Epithelial cell of esophagus (primary cell): Measurements from ENCODE around the gene UBE2J2.

ENCODE experiments used
- DNase-seq: peaks from one replicate; pipeline ENCODE4 v3.0.0; 2010; ENCODE audit warnings: low read depth
- H3K4me3 ChIP-seq: 2 replicates; pipeline ENCODE4 v1.5.1; 2011; ENCODE audit warnings: mild to moderate bottlenecking, low read length, control low read depth
- TF ChIP-seq, protein P1 (sequence below): IDR thresholded peaks from 2 replicates; pipeline ENCODE4 v1.5.1; 2011; ENCODE audit warnings: low read depth, mild to moderate bottlenecking, low read length, control low read depth, inconsistent platforms; ENCODE audit not compliant: insufficient read depth; ENCODE audit errors: missing control alignments

The UBE2J2 gene

DNA sequence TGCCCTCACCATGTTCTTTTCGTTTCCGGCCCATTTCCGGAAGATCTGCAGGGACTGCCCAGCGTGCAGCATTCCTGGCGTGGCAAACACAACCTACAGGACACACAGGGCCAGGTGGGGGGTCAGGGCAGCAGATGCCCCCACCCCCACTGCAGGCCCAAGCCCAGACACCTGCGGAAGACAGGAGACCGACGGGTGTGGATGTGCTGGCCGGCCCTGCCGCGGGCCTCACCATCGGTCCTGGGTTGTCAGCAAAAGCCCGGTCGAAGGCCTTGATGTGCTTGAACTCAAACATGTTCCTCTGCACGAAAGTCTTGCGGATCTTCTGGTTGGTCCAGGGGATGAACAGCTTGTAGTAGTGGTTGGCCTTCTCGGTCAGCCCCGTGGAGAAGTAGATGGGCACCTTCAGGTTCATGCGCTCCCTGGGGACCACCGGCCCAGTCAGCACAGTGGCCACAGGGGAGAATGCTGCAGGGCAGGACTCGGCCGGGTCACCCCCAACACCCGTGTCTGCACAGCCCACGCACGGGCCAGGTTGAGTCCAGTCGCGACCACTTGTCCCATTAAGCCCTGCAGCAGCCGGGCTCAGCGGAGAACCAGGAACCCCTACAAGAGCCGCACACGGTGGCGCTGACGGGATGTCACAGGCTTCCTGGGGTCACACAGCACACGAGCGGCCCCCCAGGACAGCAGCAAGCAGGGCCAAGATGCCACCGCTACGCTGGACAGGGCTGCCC, 40.0 kb upstream of the UBE2J2 start:
- H3K4me3 ChIP-seq: no peak overlapping the region
- DNase-seq: no peak
- TF ChIP-seq, protein P1, sequence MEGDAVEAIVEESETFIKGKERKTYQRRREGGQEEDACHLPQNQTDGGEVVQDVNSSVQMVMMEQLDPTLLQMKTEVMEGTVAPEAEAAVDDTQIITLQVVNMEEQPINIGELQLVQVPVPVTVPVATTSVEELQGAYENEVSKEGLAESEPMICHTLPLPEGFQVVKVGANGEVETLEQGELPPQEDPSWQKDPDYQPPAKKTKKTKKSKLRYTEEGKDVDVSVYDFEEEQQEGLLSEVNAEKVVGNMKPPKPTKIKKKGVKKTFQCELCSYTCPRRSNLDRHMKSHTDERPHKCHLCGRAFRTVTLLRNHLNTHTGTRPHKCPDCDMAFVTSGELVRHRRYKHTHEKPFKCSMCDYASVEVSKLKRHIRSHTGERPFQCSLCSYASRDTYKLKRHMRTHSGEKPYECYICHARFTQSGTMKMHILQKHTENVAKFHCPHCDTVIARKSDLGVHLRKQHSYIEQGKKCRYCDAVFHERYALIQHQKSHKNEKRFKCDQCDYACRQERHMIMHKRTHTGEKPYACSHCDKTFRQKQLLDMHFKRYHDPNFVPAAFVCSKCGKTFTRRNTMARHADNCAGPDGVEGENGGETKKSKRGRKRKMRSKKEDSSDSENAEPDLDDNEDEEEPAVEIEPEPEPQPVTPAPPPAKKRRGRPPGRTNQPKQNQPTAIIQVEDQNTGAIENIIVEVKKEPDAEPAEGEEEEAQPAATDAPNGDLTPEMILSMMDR: no peak

GRCh38 chr1:1312450-1313314, 39.0 kb upstream of the UBE2J2 start:
- no peak overlapping the region for H3K4me3 ChIP-seq
- TF ChIP-seq, protein P1: no peak
- DNase-seq: no peak

- TF ChIP-seq, protein P1: no peak
- DNase-seq: no peak
- no peak overlapping the region for H3K4me3 ChIP-seq
Observed at GRCh38 chr1:1311107-1312104, 37.8 kb upstream of the UBE2J2 start.

GRCh38 chr1:1310476-1311053, 36.9 kb upstream of the UBE2J2 start:
- peak; percentile 57 for DNase-seq
- H3K4me3 ChIP-seq: no peak overlapping the region
- TF ChIP-seq, protein P1: no peak

GRCh38 chr1:1310109-1310385, 36.4 kb upstream of the UBE2J2 start:
- DNase-seq: no peak
- TF ChIP-seq, protein P1: no peak
- peak overlapping the region; percentile 56 for H3K4me3 ChIP-seq

DNA sequence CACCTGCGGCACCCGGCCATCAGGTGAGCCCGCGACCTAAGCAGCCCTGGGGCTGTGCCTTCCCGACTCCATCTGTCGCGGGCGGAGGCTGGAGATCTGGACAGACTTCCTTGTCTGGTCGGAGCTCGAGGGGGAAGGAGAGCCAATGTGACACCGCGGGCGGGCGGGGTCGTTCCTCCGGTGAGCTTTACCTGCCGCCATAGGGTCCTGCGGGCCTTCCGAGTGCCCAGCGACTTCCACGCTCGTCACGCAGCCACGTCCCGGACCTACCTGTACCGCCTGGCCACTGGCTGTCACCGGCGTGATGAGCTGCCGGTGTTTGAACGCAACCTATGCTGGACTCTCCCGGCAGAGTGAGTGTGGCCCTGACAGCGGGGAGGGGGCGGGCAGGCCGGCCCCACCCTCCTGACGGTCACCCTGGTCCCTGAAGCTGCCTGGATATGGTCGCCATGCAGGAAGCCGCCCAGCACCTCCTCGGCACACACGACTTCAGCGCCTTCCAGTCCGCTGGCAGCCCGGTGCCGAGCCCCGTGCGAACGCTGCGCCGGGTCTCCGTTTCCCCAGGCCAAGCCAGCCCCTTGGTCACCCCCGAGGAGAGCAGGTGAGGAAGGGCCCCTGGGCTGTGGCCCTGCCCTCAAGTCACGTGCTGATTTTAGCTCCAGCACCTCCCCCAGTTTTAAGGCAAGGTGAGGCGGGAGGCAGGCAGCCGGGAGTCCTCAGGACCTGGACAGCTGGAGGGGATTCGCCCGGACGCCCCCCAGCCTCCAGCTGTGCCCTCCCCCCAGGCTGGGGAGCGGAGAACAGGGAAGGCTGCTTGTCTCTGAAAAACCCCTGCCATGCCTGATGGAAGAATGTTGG, 35.8 kb upstream of the UBE2J2 start:
- no peak for DNase-seq
- TF ChIP-seq, protein P1: no peak
- H3K4me3 ChIP-seq: peak overlapping the region; percentile 56
